ENCODE data around the gene CLEC11A. TPM values are rescaled to one million over a fixed set of nuclear protein-coding genes. Genes with fewer than 3 reads are reported as not detected.
A peak's percentile ranks its signal among the peaks of the same experiment; 100 is the strongest.

Gene CLEC11A
- total and polyA plus RNA-seq, 2 experiments from 2014 or later: 16.6 to 26.7 TPM

DNA sequence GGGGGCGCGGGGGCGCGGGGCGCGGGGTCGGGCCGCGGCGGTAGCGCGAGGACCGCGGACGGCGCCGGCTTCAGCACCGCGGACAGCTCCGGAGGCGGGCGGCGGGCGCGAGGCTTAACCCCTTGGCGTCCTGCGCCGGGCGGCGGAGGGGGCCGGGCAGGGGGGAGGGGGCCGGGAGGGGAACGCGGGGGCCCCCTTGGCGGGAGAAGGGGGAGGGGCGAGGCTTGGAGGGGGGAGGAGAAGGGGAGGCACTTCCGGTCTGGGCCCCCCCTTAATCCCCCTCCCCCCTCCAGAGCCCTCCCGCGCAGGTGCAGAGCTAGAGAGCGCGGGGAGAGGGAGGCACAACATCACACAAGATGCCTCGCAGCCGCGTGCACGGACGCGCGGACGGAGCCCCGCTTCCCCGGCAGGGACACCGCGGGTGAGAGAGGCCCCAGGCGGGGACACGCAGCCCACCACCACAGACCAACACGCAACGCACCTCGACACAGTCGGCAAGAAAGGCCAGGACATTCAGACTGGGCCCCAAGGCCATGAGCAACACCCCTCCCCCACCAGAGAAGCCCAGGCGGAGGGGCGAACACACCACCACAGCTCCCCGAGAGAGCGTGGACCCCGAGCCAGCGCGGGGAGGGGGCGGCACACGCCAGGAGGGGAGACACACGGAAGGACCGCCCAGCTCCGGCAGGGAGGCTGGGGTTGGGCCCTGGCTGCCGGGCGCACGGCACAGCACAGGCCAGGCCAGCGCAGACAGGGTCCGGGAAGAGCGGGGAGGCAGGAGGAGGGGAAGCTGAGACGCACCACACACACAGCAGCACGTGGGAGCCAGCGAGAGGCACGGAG lies 27.7 kb upstream of the CLEC11A start:
- TF ChIP-seq, protein P1, sequence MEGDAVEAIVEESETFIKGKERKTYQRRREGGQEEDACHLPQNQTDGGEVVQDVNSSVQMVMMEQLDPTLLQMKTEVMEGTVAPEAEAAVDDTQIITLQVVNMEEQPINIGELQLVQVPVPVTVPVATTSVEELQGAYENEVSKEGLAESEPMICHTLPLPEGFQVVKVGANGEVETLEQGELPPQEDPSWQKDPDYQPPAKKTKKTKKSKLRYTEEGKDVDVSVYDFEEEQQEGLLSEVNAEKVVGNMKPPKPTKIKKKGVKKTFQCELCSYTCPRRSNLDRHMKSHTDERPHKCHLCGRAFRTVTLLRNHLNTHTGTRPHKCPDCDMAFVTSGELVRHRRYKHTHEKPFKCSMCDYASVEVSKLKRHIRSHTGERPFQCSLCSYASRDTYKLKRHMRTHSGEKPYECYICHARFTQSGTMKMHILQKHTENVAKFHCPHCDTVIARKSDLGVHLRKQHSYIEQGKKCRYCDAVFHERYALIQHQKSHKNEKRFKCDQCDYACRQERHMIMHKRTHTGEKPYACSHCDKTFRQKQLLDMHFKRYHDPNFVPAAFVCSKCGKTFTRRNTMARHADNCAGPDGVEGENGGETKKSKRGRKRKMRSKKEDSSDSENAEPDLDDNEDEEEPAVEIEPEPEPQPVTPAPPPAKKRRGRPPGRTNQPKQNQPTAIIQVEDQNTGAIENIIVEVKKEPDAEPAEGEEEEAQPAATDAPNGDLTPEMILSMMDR (IDR thresholded peaks at IDR 0.05; ENCODE audit: low read depth, low read length): no peak
- DNase-seq (ENCODE audit: low read depth in 1 of 2, low spot score in 1 of 2): peak; percentile 21 to 73
- Histone ChIP-seq H3K36me3 (no peaks in the 10 kb centered on the region), H3K9me3 (ENCODE audit: low read depth) (no peaks in the 10 kb centered on the region), H3K27me3 (peaks cover 100% of the 10 kb centered on the region), H3K4me1 (ENCODE audit: low read depth) (no peaks in the 10 kb centered on the region), H3K27ac (no peak overlapping the region), H3K4me3 (peak overlapping the region; percentile 4)

DNA sequence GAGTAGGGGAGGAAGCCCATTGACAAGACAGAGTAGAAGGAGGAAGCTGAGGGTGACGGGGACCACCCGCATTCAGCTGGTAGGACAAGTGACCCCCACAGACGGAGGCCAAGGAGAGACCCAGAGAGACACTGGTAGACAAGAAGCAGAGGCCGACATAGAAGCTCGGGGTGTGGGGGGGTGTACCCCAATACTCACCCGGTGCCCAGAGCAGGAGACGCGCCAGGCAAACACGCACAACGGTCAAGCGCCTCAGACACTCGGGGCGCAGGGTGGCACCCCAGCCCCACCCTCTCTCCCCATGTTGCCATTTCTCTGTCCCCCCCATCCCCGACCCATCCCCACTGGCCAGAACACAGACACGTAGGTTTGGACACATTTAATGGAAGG lies 27.1 kb upstream of the CLEC11A start:
- DNase-seq (ENCODE audit: low read depth in 1 of 2, low spot score in 1 of 2): no peak
- Histone ChIP-seq H3K4me3 (no peak overlapping the region), H3K9me3 (ENCODE audit: low read depth) (no peaks in the 10 kb centered on the region), H3K36me3 (no peaks in the 10 kb centered on the region), H3K27ac (no peak overlapping the region), H3K27me3 (peaks cover 99% of the 10 kb centered on the region), H3K4me1 (ENCODE audit: low read depth) (no peaks in the 10 kb centered on the region)
- TF ChIP-seq, protein P1 (IDR thresholded peaks at IDR 0.05; ENCODE audit: low read depth, low read length): no peak

DNA sequence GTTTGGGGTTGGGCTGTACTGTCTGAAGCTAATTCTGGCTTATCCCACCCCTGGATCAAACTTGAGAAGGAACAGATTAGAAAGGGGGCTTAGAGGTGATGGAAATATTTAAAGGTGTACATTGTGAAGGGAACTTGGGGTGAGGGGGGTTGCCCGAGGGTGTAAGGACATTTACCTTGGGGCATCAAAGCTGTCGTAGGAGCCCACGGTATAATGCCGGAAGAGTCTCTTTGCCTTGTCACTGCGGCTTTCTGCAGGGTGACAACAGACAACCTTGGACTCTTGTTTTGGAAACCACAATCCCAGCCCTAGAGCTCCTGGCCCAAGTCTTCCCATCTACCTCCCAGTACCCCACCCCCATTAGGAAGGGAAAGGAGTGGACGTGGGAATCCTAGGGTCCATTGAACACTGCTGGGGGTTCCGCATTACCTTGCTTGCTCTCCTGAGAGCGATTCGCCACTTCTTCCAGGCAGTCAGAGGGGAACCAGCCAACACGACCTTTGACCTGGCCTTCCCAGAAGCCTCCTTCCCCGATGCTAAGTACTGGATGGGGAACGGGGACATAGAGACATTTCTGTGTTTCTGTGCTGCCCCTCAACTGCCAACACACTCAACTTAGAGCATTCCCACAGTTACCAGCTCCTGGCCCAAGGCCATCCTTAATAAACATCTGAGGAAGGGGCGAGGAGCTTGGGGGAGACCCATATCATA lies 25.6 kb upstream of the CLEC11A start:
- TF ChIP-seq, protein P1 (IDR thresholded peaks at IDR 0.05; ENCODE audit: low read depth, low read length): no peak
- no peaks in the 10 kb centered on the region for H3K9me3 ChIP-seq (ENCODE audit: low read depth)
- no peaks in the 10 kb centered on the region for H3K4me1 ChIP-seq (ENCODE audit: low read depth)
- H3K27ac ChIP-seq: no peak overlapping the region
- no peak for DNase-seq (ENCODE audit: low read depth in 1 of 2, low spot score in 1 of 2)
- H3K27me3 ChIP-seq: peaks cover 94% of the 10 kb centered on the region
- no peaks in the 10 kb centered on the region for H3K36me3 ChIP-seq
- H3K4me3 ChIP-seq: no peak overlapping the region

DNA sequence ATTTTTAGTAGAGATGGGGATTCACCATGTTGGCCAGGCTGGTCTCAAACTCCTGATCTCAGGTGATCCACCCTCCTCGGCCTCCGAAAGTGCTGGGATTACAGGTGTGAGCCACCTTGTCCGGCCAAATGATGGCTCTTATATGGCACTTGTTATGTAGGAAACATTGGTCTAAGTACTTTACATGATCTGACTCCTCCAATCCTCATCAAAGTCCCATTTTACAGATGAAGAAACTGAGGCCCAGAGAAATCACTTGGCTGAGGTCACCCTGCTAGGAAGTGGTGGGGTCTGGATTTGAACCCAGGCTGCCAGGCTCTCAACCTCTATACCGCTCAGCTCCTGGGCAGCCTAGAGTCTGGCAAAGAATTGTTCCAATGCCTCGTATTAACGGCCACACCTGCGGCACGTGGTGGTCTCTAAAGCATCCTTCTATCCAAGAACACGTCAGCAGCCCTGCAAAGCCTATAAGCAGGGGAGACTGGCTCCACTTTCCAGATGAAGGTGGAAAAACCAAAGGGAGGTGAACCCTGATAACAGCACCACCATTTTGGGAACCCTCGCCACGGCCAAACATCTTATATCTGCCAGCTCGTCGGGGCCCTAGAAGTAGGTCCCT lies 21.7 kb upstream of the CLEC11A start:
- Histone ChIP-seq H3K4me3 (no peak overlapping the region), H3K4me1 (ENCODE audit: low read depth) (no peaks in the 10 kb centered on the region), H3K27me3 (peaks cover 64% of the 10 kb centered on the region), H3K9me3 (ENCODE audit: low read depth) (no peaks in the 10 kb centered on the region), H3K27ac (no peak overlapping the region), H3K36me3 (no peaks in the 10 kb centered on the region)
- no peak for DNase-seq (ENCODE audit: low read depth in 1 of 2, low spot score in 1 of 2)
- TF ChIP-seq, protein P1 (IDR thresholded peaks at IDR 0.05; ENCODE audit: low read depth, low read length): no peak

DNA sequence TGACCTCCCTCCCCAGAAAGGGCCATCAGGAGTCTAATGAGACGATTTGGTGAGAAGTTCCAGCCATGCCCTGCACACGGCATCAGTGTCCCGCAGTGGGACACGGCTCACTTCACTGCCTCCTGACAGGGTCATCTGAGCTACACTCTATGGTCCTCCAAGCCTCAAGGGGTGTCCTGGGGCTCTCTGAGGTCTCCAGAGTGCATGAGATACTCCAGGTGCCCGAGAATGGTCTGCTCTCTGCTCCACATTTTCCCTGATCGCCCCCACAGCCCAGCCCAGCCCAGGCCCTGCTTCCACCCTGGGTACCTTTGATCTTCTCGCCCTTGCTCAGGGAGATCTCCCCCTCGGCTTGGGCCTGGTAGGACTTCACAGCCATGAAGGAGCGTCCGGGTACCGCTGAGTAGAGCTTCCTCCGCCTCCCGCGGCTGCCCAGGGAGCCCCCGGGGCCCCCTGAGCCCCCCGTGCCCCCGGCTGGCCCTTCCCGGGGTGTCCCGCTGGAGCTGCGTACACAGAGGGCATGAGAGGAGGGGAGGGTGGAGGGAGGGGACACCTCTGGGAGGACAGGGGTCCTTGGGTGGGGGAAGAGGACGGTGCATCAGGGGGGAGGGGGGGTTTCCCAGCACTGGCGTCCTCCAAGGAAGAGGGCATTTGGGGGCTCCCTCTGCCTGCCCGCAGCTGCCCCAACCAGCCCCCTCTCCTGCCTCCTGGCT lies 20.9 kb upstream of the CLEC11A start:
- no peak overlapping the region for H3K4me3 ChIP-seq

More for the DNA sequence above, 20.9 kb upstream of the CLEC11A start:
- no peaks in the 10 kb centered on the region for H3K9me3 ChIP-seq (ENCODE audit: low read depth)
- H3K27me3 ChIP-seq: peaks cover 56% of the 10 kb centered on the region
- no peaks in the 10 kb centered on the region for H3K4me1 ChIP-seq (ENCODE audit: low read depth)
- H3K27ac ChIP-seq: no peak overlapping the region
- H3K36me3 ChIP-seq: no peaks in the 10 kb centered on the region
- DNase-seq (ENCODE audit: low read depth in 1 of 2, low spot score in 1 of 2): no peak
- TF ChIP-seq, protein P1 (IDR thresholded peaks at IDR 0.05; ENCODE audit: low read depth, low read length): no peak
